NCI-H1930 (cell line): ENCODE measurements around the gene YLPM1.

Source experiments
- DNase-seq, 2 experiments: peaks; one replicate each; lab custom pipeline; 2025; lab: John Stamatoyannopoulos, UW

Gene YLPM1

GRCh38 chr14:74793506-74794155, 30.5 kb downstream of the YLPM1 start:
- DNase-seq: no peak

- no peak for DNase-seq
Measured at GRCh38 chr14:74794947-74795346, 31.8 kb downstream of the YLPM1 start.

DNA sequence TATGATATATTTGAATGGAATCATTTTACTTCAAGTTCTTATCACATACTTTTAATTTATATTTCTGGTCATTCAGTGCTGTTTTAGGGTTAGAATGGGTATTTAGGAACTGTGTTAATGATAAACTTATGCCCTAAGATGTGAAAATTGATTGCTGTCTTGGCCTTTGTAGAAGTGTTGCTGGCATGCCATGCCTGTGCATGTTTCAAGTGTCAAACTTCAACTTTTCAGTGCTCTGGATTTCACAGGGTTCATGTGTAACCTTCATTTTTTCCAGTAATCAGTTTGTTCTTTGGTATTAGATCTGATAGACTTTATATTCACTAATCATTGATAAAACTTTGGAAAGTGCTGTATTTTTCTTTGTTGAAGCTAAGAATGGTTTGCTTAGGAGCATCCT, 36.6 kb downstream of the YLPM1 start:
- DNase-seq: no peak

- no peak for DNase-seq
Measured at GRCh38 chr14:74800780-74801179, 37.7 kb downstream of the YLPM1 start.

- DNase-seq: no peak
Measured at GRCh38 chr14:74801396-74801795, 38.3 kb downstream of the YLPM1 start.

DNA sequence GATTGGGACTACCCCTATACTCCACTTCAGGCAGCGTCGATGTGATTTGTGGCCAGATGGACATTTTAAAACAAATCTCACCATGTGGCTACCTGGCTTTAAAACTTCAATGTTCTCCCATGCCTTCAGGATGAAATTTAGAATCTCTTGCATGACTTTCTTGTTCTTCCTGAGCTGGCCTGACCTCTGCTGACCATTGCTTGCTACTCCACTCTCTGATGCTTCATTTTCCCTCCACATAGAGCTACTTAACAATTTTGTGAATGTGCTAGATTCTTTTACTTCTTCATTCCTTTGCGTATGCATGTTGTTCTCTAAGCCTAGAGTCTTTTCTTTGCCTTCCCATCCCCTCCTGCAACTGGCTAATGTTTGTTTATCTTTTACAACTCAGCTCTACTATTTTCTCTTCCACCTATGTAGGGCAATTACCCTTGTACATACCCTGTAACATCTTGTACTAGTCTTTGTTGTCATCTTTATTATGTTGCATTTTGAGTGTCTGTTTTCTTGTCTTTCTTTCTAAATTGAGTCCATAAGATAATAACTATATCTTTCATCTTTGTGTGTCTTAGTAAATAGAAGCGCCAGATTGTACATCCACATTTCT, 41.2 kb downstream of the YLPM1 start:
- no peak for DNase-seq

GRCh38 chr14:74807853-74808545, 44.9 kb downstream of the YLPM1 start:
- DNase-seq: no peak

DNA sequence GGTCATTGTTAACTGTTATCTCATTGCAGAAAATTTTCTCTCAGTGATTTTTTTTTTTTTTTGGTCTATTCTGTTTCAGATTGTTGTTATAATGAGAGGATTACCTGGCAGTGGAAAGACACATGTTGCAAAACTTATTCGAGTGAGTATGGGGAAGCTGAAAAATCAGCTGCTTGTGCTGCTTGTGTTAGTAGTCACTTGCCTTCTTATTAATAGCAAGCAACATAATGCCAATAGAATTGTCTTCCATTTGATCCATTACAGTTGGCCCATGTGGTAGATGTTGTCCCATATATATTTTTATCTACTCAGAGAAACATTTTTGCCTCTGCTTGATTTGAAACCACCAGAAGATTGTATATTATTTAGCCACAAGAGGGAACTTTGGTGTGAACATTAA, 53.0 kb downstream of the YLPM1 start:
- no peak for DNase-seq

DNA sequence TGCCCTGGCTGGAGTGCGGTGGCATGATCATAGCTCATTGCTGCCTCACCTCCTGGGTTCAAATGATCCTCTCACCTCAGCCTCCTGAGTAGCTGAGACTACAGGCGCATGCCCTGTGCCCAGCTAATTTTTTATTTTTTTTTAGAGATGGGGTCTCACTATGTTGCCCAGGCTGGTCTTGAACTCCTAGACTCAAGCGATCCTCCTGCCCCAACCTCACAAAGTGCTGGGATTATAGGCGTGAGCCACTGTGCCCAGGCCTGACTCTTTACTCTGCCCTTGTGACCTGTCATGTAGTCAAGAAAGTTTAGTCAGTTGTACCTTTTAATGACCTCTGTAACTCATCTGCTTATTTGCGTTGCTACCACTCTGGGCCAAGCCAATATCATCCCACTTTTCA, 57.2 kb downstream of the YLPM1 start:
- no peak for DNase-seq

DNA sequence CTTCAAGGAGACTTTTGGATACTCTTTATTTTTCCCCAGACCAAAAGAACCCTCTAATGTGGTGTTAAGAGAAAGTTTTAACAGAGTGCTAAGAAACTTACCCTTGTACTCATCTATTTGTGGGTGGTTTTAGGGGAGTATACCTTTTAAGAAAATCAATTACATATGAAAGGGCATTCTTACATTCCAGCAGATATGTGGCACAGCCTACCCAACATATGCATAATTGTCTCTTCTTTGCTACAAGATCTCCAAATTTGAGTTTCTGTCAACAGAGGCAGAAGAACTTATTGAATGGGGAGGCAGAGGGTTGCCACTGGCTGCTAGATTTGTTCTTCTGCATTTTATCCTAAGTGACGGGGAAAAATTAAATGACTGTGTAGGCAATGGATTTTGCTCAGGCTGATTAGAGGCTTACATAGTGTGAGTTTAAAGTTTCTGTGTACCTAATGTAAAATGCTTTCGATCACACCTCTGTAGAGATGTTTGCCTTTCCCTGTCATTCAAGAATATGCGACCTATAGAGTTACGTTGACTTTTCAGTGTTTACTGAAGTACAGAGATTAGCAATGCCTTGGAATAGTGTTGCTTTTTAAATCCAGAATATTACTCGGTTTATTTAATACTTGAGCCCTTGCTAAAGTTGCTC, 58.3 kb downstream of the YLPM1 start:
- no peak for DNase-seq

- DNase-seq: no peak
Measured at GRCh38 chr14:74824997-74825396, 61.9 kb downstream of the YLPM1 start.

DNA sequence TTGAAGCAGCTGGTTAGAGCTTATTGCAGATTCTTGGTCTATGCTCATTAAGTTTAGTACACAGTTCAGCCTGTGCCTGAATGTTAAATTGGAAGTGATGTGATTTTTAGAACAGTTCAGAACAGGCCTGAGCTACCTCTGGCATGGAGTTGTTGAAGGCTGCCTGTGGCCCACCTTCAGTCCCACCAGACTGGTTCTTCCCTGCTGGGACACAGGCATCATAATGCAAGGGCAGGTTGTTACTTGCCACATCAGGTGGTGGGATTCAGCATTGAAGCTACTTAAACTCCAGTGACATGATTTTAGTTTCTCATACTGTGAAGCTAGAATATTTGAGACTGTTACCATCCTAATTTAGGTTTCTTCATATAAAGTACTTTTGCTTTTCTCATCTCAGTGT, 63.5 kb downstream of the YLPM1 start:
- no peak for DNase-seq

GRCh38 chr14:74829251-74829650, 66.1 kb downstream of the YLPM1 start:
- no peak for DNase-seq

- DNase-seq: no peak
Measured at GRCh38 chr14:74832849-74833248, 69.7 kb downstream of the YLPM1 start.

- DNase-seq: no peak
Measured at GRCh38 chr14:74834692-74835392, 71.7 kb downstream of the YLPM1 start.

GRCh38 chr14:74835645-74836250, 72.6 kb downstream of the YLPM1 start:
- no peak for DNase-seq

GRCh38 chr14:74836251-74836960, 73.3 kb downstream of the YLPM1 start:
- DNase-seq: no peak

GRCh38 chr14:74838166-74838565, 75.0 kb downstream of the YLPM1 start:
- no peak for DNase-seq

DNA sequence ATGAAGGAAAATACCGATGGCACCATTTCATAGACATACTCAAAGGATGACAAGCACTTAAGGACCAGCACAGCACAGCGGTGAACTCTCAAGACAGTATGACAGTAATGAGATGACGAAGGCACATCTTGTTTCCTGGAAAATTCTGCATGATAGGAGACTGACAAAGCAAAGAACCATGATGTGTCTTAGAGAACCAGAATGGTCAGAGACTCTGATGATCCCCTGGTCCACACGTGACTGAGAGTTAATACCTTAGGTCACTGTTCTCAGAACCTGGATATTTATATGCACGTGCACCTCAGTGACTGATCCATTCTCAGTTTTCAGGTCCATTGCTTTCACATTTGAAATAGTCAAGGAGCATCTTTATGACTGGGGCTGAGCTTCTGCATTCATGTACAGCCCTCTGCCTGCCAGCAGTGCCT, 77.5 kb downstream of the YLPM1 start:
- no peak for DNase-seq

DNA sequence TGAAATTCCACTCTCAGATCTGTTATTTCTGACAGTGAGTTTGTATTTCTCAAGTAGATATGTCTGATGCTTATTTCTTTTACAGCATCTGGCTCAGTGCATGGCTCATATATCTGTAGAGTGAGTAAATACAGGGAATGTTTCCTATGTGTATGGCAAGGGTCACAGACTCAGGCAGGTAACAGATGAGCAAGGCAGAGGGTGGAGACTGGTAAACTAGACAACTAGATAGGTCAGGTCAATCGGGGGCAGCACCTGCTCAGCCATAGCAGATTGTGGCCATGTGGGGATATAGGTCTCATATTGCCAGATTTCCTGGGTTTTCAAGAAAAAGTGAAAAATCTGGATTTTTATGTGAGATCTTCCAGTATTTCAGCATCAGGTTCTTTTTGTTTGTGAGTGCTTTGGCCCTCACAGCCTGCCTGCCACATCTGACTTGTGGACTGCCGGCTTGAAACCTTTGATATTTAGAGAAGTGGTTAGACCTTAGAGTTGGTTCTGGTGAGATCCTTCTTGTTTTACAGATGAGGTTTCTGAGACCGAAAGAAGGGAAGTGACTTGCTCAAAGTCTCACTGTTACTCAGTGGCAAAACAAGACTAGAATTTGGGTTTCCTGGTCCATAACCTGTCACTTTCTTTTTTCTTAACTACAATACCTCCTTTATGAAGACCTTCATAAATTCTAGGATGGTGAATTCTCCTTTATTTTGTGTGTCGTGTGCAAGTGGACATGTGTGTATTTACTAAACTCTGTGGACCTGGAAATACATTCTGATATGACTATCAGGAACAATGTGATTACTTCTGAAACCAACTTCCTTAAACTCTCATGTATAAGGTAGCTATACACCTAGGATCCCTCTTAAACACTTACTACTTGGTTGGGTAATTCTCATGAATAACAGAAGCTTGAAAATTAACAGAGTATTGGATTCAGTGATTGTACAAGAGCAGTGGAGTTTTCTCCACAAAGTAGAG, 78.4 kb downstream of the YLPM1 start:
- DNase-seq: no peak
